NCI-H460 (cell line): ENCODE results near the gene MAP7D1. TPM values are rescaled to one million over a fixed set of nuclear protein-coding genes. Genes with fewer than 3 reads are reported as not detected.
"Not testable (repeated sequence)": the region's sequence is repeated elsewhere in the genome, so short reads cannot be mapped to it uniquely, and the experiment has no call there.

Source experiments
- DNase-seq: peaks from one replicate; pipeline ENCODE4 v3.0.0-alpha.2; 2016; ENCODE audit warnings: low read depth; ENCODE audit errors: extremely low read depth
- total RNA-seq: library from RNA; depleted of rRNA; stranded (reverse); fragments of >200 nt; shearing (Covaris generic); gene quantifications from 2 replicates; pipeline ENCODE4 v1.2.3, GENCODE V29; 2014

MAP7D1 gene
- total RNA-seq, 1 experiment from 2014 or later = 33.7 TPM

DNA sequence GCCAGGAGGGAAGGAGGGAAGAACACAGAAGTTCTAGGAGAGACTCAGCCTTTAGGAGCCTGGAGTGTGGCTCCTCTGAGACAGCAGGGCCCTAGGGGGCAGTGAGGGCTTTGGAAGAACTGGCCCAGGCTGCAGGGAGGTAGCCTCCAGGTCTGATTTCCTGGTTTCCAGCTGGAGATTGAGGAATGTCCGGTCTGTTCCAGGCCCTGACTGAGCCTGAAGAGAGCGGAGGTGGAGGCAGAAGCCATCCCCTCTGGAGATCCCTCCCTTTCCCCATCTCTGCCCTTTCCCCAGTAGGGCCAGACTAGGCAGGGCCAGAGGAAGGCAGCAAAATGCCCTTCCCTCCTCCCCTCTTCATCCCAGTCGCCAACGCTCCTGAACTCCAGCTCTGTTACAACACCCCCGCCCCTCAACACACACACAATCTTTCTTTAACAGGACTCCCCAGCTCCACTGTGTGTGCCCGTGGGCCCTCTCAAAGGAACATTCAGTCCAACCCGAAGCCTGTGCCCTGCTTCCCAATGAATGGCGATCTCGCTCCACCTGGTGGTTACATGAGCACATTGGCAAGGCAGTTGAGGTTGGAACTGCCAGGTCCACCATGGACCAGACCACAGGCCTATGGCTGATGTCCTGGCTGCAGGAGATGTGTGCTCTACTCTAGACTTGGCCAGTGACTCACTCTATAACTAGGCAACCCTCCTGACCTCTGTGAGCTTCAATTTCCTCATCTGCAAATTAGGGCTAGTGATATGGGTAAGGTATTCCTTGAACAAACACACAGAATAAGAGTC, 32.0 kb downstream of the MAP7D1 start:
- DNase-seq = peak; percentile 81

DNA sequence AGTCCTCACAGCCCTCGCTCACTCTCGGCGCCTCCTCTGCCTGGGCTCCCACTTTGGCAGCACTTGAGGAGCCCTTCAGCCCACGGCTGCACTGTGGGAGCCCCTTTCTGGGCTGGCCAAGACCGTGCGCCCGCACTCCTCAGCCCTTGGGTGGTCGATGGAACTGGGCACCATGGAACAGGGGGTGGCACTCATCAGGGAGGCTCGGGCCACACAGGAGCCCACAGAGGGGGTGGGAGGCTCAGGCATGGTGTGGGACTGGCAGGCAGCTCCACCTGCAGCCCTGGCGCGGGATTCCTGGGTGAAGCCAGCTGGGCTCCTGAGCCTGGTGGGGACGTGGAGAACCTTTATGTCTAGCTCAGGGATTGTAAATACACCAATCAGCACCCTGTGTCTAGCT, 40.8 kb downstream of the MAP7D1 start:
- not testable (repeated sequence) for DNase-seq

DNA sequence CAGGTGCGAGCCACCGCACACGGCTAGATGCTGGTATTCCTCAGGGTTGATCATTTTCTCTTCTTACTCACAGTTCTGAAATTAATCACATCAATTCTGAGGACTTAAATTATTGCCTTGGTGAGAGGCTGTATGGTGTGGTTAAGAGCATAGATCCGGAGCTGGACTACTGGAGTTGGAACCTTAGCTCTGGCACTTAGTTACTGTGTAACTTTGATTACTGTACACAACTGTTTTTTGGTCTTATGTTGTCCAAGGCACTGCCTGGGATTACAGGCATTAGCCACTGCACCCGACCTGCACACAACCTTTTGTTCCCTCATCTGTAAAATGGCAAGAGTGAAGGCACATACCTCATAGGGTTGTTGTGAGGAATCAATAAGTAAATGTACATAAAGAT, 42.7 kb downstream of the MAP7D1 start:
- DNase-seq = no peak

DNA sequence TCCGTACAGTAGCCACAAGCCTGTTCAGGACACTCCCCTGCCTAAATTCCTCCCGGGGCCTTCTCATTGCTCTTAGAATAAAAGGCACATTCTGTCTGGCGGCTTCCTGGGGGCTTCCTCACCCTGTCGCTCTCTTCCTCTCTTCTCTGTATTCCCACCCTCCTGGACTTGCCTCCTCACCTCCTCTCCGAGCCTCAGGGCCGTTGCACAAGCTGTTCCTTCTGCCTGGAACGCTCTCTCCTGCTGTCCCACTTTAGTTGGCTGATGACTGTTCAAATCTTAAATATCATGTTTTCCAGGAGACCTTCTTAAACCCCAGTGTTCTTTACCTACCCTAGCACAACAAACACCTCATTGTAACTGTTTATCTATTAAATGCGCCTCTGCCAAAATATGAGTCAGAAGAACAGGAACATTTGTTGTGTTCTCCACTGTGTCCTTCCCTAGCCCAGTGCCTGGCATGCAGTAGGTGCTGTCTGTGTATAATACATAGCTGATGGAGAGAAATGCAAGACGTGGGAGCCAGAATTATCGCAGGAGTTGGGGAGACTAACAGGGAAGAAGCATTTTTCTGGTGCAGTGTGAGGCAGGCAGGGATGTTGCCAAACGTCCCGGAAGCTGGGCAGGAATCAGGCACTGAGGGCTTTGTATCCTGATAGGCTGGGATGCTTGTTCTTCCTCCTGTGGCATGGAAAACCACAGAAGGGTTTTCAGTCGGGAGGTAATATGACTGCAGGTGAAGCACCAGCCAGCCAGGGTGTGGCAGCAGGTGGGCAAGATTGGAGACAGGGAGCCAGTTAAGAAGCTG, 44.2 kb downstream of the MAP7D1 start:
- no peak for DNase-seq

DNA sequence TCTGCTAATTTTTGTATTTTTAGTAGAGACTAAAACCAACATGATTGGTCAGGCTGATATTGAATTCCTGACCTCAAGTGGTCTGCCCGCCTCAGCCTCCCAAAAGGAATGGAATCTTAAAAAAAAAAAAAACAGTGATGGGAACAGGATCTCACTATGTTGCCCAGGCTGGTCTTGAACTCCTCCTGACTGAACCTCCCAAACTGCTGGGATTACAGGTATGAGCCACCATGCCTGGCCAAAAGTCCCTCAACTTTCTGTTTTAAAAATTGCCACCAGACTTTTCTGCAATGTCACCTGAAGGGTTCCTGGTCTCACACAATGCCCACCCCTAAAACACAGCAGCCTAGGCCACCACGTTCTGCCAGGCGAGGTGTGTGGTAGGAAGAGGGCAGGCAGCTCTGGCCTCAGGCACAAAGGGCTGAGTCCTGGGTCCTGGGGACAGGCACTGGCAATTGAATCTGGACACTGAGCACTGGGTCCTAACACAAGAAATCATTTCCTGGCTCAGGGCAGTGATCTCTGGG, 47.1 kb downstream of the MAP7D1 start:
- no peak for DNase-seq

DNA sequence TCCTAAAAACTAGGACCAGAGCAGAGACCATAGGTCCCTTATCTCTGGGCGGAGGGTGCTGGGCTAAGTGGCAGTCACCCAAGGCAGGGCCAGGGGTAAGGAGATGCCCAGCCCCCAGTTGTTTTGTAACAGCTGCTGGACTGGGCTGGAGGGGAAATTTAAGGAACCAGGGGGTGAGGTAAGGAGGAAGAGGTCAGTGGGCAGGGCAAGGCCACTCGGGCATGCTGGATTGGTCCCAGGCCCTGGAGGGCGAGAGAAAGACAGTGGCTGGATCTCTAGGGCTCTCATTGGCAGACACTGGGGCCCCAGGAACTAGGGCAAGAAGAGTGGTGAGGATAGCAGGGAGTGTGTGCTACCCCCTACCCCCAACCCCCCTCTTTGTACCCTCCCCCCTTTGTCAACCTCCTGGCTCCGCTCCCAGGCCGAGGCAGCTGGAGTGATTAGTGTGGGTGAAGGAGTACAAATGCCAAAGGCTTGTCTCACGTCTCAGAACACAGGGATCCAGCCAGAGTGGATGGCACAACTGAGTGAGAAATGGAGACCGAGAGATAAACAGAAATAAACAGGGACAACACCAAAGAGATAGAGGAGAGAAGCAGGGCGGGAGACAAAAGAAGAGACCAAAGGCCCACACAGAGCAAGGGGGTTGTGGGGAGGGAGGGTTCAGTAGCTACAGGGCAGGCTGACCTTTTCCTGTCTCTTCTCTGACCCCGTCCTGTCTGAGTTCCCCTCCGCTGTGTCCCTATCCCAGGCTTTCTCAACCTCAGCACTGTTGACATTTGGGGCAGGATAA, 47.8 kb downstream of the MAP7D1 start:
- DNase-seq = no peak

DNA sequence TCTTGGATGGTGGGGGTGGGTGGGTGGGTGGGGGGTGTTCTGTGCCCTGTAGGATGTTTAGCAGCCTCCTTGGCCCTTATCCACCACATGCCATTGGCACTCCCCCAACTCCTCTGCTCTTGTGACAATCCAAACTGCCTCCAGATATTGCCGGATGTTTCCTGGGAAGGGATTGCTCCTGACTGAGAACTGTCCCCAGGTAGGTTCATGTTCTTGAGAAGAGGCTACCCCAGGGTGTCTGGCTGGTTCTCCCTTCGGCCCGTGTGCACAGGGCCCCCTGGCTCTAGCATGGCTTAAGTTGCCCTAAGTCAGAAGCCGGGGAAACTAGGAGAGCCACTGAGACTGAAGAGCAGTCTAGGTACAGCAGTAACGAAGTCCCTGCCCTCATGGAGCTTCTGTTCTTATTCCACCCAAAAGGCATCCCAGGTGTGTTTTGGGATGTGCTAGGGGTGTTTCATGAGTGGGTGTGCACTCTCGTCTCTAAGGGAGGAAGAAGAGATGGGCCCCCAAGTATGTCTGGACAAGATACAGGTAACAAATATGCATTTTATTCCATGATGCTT, 48.5 kb downstream of the MAP7D1 start:
- DNase-seq = no peak

DNA sequence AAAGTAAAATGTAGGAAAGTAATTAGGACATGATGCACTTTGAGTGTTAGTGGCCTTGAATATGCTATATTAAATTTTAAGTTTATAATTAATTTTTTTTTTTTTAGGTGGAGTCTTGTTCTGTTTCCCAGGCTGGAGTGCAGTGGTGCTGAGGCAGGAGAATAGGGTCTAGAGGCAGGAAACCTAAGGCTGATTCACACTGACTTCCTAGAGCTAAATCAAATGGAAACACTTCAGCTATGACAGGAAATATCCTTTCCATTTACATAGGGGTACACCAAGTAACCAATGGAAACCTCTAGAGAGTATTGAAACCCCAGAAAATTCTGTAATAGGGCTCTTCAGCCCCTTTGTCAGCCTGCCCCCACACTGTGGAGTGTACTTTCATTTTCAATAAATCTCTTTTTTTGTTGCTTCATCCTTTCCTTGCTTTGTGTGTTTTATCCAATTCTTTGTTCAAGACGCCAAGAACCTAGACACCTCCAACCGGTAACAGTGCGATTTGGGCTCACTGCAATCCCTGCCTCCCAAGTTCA, 50.4 kb downstream of the MAP7D1 start:
- no peak for DNase-seq

DNA sequence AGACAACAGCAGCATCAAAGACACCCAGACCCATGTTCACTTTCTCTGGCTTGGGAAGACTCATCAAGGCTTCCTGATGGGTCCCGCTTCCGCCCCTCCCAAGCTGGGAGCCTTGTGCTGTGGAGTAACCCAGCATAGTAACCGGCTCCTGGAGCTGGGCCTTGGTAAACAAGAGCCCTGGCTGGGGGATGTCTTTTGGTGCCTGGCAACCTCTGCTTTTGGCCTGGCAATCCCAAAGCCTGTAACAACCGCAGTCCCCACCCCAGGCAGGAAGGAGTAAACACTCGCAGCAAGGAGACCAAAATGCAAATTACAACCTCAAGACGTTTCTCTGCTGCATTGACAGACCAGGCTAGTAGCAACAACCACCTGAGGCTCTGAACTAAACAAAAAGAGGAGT, 51.4 kb downstream of the MAP7D1 start:
- DNase-seq = no peak

DNA sequence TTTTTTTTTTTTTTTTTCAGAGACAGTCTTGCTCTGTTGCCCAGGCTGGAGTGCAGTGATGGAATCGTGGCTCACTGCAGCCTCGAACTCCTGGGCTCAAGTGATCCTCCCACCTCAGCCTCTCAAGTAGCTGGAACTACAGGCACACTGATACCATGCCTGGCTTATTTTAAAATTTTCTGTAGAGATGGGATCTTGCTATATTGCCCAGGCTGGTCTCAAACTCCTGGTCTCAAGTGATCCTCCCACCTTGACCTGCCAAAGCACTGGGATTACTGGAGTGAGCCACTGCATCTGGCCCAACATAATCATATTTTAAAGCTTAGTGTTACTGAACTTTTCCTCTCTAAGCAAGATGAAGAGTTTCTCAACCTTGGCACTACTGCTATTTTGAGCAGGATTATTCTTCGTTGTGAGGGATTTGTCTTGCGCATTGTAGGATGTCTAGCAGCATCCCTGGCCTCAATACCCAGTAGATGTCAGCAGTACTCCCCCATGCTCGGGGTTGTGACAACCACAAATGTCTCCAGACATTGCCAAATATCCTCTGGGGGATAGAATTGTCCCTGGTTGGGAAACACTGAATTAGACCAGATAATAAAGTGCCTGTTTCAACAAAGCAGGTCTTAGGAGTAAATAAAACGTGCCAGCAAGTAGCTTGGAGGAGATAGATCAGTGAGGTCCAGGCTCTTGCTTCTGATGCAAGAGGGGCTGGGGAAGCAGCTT, 53.2 kb downstream of the MAP7D1 start:
- no peak for DNase-seq

DNA sequence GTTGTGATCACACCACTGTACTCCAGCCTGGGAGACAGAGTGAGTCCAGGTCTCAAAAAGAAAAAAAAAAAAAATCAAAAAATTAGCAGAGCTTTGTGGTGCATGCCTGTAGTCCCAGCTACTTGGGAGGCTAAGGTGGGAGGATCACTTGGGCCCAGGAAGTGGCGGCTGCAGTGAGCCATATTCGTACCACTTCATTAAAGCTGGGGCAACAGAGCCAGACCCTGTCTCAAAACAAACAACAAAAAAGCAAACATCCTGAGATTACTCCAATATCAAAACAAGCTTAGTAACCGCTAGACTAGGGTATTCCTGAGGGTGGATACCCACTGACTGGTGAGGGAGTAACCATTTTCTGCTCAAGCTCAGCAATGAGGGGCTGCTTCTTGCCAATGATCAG, 55.3 kb downstream of the MAP7D1 start:
- no peak for DNase-seq

DNA sequence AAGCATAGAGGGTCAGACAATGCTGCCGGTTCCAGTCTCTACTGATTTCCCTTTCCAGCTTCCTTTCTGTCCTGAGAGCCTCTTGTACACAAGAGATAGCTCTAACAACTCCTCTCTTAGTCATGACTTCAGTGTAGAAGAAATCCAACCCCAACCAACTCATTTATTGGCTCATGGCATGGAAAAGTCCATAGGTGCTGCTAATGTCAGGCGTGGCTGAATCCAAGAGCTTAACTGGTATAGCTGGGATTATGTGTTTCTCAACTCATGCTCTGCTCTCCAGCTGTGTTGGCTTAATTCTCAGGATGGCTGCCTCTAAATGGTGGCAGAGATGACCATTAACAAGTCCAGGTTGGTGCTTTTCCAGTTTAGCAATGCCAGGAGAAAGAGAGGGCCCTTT, 55.9 kb downstream of the MAP7D1 start:
- no peak for DNase-seq

DNA sequence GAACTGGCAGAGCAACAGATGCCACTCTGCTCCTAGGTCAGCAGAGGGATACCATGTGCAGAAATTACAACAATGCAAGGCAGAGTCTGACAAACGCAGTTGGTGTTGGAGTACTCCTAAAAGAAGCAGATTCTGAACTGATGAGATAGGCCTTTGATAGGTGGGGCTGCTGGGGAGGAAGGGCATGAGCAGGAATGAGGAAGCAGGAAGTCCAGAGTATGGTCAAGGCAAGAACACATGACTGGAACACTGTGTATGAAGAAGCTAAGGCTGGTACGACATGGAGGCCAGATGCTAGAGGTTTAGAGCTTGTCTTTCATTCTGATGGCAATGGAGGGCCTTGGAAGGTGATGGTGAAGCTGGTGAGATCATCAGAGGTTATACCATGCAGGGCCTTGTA, 56.8 kb downstream of the MAP7D1 start:
- DNase-seq = no peak

DNA sequence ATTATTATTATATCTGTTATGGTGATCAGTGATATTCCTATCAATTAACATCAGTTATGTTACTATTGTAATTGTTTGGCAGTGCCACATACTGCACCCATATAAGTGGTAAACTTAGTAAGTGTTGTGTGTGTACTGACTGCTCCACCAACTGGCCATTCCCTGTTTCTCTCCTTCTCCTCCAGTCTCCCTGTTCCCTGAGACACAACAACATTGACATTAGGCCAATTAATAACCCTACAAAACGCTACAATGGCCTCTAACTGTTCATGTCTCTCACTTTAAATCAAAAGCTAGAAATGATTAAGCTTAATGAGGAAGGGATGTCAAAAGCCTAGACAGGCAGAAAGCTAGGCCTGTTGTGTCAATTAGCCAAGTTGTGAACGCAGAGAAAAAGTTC, 61.7 kb downstream of the MAP7D1 start:
- DNase-seq = no peak

DNA sequence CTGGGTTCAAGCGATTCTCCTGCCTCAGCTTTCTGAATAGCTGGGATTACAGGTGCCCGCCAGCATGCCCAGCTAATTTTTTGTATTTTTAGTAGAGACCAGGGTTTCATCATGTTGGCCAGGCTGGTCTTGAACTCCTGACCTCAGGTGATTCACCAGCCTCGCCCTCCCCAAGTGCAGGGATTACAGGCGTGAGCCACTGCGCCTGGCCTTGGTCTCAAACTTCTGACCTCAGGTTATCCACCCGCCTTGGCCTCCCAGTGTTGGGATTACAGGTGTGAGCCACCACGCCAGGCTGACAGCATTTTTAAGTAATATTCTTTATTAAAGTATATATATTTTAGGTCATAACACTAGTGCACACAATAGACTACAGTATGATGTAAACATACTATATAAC, 65.9 kb downstream of the MAP7D1 start:
- DNase-seq = not testable (repeated sequence)

DNA sequence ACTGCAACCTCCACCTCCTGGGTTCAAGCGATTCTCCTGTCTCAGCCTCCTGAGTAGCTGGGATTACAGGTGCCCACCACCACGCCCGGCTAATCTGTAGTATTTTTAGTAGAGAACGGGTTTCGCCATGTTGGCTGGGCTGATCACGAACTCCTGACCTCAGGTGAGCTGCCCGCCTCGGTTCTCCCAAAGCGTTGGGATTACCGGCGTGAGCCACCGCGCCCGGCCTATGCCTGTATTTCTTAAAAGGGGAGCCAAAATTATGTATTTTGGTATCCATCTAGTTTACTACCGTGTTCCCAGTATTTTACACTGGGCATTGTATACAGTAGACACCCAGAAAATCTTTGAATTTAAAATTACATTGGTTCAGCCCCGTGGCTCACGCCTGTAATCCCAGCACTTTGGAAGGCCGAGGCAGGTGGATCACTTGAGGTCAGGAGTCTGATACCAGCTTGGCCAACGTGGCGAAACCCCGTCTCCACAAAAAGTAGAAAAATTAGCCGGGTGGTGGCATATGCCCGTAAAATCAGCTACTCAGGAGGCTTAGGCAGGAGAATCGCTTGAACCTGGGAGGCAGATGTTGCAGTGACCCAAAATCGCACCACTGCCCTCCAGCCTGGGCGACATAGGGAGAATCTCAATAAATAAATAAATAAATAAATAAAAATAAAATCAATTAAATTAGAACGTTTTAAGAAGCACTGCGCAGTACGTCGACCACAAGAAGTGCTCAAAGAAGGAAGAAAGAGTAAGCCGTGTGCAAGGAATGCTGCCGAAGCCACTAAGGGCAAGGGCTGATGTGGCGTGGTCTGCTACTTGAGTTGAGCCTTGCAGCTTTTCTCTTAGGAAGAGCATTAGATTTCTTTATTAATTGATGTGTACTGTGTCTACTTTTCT, 66.8 kb downstream of the MAP7D1 start:
- DNase-seq = no peak

DNA sequence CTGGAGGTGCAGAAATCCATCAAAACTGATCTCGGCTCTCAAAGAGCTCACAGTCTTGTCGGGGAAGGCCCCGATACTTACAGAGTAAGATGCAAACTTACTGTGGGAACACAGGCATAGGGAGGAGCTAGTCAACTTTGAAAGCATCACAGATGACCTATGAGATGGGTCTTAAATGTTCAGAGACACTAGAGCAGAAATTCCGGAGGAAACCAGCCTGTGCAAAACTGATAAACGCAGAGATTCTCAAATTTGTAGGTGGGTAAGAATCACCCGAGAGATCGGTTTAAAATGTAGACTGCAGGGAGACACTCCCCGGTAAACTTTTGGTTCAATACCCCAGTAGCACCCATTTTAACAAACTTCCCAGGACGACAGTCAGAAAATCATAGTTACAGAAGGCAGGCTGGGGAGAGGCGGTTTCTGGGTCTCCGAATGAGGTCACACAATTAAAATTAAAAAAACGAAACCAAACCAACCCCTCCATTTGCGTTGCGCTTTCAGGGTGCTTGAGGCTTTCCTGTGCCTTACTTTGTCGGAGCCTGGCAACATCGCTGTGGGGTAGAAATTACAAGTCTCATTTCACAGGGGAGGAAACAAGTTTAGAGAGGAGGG, 67.5 kb downstream of the MAP7D1 start:
- DNase-seq = no peak

DNA sequence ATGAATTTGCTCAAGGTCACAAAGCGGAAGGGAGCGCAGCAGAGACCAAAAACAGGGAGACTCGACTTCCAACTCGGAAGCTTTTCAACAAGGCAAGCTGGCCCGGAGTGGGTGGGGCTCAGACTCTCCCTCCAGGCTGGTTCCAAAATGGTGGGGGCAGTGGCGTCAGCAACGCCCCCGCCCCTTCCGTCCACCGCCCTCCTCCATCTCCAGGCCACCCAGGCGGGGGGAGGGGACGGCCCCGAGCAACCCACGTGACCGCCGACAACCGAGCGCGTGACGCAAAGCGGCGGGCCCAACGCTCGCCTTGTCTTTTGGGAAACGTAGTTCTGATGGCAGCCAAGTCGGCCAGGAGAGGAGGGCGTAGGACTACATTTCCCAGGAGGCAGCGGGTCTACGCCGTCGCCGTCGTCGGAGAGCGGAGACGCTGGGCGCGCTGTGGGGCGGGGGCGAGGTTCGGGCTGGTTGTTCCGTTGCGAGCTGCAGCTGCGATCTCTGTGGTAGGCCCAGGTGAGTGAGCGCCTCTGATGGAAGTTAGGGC, 68.1 kb downstream of the MAP7D1 start, which contains the start of gene THRAP3:
THRAP3 (plus strand) TSS at position 448 of the 541 bp plus-strand sequence. CDS start 58,121 bp downstream, outside the sequence.
- DNase-seq = peak; percentile 98
